Subcutaneous adipose tissue (tissue), 4 donors: ENCODE measurements around the gene PARL. TPM values are rescaled to one million over a fixed set of nuclear protein-coding genes. Genes with fewer than 3 reads are reported as not detected.

Source experiments
- CTCF ChIP-seq: fragments of 450-650 bp; IDR thresholded peaks from one replicate; pipeline ENCODE4 v1.5.1; 2016; ENCODE audit warnings: low read depth, mild to moderate bottlenecking, control low read depth, antibody characterized with exemption, moderate library complexity
- total RNA-seq, 4 donors: library from RNA; depleted of rRNA; stranded (reverse); fragments of >200 nt; gene quantifications; one replicate each; pipeline ENCODE4 v1.1.0, GENCODE V29; 2016

Gene PARL
- total RNA-seq, 4 donors from 2014 or later = 43.4 to 66.4 (median 44.5) TPM

DNA sequence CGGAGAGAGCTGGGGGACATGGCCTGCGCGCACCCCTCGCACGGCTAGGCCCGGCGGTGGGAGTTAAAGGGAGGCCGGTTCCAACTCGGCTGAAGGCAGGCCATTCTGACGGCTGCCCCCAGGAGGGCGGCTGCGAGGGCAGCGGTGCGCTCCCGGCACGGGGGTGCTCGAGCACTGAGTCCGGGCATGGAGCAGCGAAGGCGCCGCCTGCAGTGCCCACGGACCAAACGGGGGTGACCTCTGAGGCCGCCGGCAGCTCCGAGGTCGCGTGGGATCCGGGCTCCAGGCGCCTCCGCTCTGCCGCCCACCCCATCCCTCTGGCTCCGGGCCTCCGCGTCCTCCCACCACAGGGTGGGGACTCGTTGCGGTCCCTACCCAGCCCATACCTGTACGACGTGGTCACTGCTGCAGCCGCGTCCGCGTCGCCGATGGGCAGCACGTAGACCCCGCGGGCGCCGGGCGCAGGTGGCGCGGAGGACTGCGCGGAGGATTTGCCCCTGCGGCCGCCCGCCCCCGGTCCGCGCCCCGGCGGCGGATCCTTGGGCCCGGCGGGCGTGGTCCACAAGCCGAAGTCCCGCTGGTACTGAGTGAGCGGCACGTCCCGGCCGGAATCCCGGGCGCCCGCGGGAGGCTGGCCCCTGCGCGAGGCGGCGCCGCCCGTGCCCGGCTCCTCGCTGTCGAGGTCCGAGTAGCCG, 59.8 kb downstream of the PARL start:
- no peak for TF ChIP-seq CTCF

GRCh38 chr3:183823963-183824362, 60.7 kb downstream of the PARL start:
- no peak for TF ChIP-seq CTCF

- no peak for TF ChIP-seq CTCF
These were observed 62.0 kb downstream of the PARL start for GRCh38 chr3:183822631-183823030.

- no peak for TF ChIP-seq CTCF
These were observed 64.8 kb downstream of the PARL start for GRCh38 chr3:183819831-183820230.

DNA sequence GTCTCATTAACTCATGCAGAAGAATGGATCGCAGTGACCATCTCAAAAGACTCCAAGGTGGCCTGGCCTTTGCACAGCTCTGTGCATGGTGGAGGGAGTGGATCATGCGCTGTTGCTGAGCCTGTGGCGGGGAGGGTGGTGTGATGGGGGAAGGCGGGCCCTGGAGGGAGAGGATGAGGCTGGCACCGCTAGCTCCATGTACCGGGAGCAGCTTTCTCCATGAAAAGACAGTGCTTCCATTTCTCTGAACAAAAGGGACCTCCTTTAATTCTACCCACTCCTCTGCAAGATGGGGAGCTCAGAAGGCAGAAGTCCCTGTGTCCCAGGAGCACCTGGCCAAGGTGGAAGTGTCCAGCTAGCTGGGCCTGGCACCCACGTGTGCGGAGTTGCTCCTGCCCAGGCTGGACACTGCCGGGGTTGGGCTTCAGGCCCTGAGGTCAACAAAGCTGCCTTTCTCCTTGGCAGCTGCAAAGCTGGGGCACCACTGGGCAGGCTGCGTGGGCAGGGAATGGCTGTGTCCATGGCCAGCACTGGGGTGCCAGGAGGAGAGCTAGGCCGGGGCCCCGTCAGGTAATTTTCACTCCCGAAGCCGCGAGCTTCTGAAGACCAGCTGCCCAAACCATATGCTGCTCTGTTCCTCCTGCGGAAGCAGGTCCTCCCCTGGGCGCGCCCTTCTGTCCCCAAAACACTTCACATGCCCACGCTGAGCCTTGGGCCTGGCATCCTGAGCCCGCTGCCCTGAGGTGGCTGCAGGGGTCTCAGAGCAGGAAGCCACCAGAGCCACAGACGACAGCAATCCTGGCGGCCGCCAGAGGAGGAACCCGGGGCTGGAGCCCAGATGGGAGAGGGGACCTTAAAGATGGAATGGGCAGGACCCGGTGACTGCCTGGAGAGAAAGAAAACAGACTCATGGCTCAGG, 65.7 kb downstream of the PARL start:
- TF ChIP-seq CTCF = no peak

DNA sequence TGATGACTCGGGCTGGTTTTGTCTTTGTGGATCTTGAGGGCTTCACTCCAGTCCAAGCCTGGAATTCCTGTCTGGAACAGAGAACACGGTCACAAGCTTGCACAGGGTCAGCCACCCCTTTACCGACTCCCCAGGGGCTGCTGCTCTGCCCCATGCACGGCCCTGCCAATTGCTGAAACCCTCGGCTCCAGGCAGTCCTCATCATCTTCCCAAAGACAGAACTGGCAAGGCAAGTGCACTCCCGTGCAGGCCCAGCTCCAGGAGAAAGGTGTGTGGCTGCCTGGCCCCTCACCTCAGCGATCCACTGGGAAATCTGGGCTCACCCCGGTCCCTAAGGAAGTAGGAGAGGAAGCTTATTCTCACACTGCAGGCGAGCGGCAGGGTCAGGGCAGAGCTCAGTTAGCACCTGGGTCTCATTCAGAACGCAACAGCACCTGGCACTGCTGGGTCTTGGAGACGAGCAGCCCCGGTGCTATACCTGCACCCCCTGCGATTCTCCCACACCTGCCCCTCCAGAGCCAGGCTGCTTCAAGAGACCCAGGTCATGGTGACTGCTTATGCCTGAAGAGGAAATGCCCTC, 66.5 kb downstream of the PARL start:
- no peak for TF ChIP-seq CTCF

DNA sequence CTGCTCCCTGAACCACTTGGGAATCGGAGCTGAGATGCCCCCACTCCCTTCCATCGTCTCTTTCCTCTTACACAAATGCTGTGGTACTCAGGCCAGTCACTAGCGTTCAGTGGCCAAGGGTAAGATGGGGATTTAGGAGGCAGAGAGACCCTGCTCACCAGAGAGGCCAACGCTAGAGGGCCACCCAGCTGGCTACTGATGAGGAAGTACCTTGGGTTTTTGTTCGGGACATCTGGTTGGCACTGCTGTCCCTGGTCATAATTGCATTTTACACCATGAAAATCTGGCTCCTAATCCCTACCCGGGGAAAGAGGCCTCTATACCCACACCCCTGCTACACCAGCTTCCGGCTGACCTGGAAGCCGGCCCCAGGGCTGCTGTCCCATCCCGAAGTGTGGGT, 67.0 kb downstream of the PARL start:
- no peak for TF ChIP-seq CTCF
